ENCODE measurements around the gene B3GAT3. TPM values are rescaled to one million over a fixed set of nuclear protein-coding genes. Genes with fewer than 3 reads are reported as not detected.

Gene B3GAT3
- total RNA-seq, 4 donors from 2014 or later: 23.0 to 33.4 (median 25.1) TPM

DNA sequence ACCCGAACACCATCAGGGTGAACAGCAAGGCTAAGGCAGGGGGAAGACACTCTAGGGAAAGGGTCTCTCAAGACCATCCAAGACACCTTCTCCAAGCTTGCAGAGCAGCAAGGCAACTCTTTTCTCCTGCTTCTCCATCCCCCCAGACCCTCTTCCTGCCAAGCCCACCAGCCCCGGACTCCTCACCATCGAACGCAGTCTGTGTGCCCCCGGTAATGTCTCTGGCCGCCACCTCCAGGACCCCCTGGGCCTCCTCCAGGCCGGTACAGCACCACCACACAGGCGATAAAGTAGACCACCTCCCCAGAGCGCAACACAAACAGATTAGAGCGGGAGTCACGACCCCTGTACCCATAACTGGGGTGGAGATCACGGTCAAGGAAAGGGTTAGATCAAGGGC, 13.0 kb downstream of the B3GAT3 start:
- Histone ChIP-seq H3K36me3 (peaks cover 0 to 9% of the 10 kb centered on the region in 2 donors), H3K4me1 (peaks cover 10 to 21% of the 10 kb centered on the region in 2 donors), H3K9me3 (no peaks in the 10 kb centered on the region), H3K27ac (no peak overlapping the region), H3K27me3 (no peaks in the 10 kb centered on the region), H3K4me3 (replicated peaks in 1 of 3) (no peak overlapping the region)
- no peak for DNase-seq
- TF ChIP-seq, protein P1, sequence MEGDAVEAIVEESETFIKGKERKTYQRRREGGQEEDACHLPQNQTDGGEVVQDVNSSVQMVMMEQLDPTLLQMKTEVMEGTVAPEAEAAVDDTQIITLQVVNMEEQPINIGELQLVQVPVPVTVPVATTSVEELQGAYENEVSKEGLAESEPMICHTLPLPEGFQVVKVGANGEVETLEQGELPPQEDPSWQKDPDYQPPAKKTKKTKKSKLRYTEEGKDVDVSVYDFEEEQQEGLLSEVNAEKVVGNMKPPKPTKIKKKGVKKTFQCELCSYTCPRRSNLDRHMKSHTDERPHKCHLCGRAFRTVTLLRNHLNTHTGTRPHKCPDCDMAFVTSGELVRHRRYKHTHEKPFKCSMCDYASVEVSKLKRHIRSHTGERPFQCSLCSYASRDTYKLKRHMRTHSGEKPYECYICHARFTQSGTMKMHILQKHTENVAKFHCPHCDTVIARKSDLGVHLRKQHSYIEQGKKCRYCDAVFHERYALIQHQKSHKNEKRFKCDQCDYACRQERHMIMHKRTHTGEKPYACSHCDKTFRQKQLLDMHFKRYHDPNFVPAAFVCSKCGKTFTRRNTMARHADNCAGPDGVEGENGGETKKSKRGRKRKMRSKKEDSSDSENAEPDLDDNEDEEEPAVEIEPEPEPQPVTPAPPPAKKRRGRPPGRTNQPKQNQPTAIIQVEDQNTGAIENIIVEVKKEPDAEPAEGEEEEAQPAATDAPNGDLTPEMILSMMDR (IDR thresholded peaks at IDR 0.05): no peak
- TF ChIP-seq POLR2A (IDR thresholded peaks at IDR 0.05): no peak
- intact Hi-C loops (cut with DNase I): no loop called here
- 92 to 93% methylated on average over 12 of the region's 12 CpGs for WGBS, 2 donors

DNA sequence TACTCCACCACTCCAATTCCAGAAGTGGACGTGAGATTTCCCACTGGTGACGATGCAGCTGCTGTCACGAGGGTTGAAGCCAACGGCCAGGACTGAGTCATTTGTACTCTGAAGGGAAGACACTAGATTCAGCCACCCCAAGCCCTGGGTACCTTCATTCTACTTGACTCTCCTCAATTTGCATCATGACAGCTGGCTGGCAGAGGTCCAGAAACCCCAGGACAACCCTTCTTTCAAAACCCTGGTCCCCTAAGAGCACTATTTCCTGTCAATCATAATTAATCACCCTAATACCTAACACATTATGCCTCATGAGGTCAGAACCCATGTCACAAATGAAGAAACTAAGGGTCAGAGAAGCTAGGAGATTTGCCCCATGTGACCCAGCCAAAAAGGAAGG, 14.1 kb downstream of the B3GAT3 start:
- no peak for DNase-seq
- Histone ChIP-seq H3K4me3 (replicated peaks in 1 of 3) (no peak overlapping the region), H3K9me3 (no peaks in the 10 kb centered on the region), H3K27me3 (no peaks in the 10 kb centered on the region), H3K27ac (no peak overlapping the region), H3K36me3 (peaks cover 0 to 9% of the 10 kb centered on the region in 2 donors), H3K4me1 (peaks cover 10 to 12% of the 10 kb centered on the region in 2 donors)
- WGBS, 2 donors: 72 to 85% methylated on average over 4 of the region's 4 CpGs
- no peak for TF ChIP-seq POLR2A (IDR thresholded peaks at IDR 0.05)
- TF ChIP-seq, protein P1 (IDR thresholded peaks at IDR 0.05): no peak
- intact Hi-C loops (cut with DNase I): no loop called here

DNA sequence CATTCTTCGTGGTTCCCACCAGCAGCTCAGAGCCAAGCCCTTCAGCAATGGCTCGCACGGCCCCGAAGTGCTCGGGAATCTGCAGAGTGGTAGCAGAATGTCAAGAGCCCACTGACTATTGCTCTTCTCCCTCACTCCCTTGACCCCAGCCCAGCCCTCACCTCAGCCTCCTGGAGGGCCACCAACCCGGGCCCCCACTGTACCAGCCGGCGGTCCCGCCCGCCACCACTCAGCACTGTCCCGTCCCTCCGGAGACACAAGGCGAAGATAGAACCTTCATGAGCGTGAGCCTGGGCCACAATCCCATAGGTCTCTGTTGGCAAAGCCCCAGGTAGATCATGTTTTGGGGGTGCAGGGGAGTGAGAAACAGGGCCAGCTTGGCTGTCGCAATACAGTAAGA, 15.9 kb downstream of the B3GAT3 start:
- DNase-seq: no peak
- H3K9me3 ChIP-seq: no peaks in the 10 kb centered on the region
- TF ChIP-seq POLR2A (IDR thresholded peaks at IDR 0.05): no peak
- TF ChIP-seq, protein P1 (IDR thresholded peaks at IDR 0.05): no peak
- no peak overlapping the region for H3K4me3 ChIP-seq (replicated peaks in 1 of 3)
- intact Hi-C loops (cut with DNase I): no loop called here
- 91 to 97% methylated on average over 12 to 15 of the region's 15 CpGs for WGBS, 2 donors
- peaks cover 0 to 9% of the 10 kb centered on the region in 2 donors for H3K36me3 ChIP-seq
- no peaks in the 10 kb centered on the region for H3K27me3 ChIP-seq
- H3K4me1 ChIP-seq: peaks cover 3 to 5% of the 10 kb centered on the region in 2 donors
- H3K27ac ChIP-seq: no peak overlapping the region

DNA sequence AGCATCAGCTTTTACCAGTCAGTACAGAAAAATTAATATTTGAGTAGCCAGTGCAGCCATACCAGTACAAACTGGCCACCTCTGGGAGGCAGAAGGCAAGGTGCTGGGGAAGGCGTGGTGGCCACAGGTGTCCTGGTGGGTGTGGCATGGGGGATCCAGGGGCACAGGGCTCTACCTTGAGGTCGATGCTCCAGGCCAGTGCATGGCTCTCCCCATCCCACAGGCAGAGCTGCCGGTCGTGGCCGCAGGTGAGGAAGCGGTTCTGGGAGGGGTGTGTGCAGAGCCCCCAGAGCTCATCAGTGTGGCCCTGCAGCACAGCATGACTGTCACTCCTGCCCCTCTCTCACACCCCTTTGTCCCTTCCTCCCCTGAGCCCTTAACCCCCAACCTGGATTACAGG, 16.3 kb downstream of the B3GAT3 start:
- TF ChIP-seq, protein P1 (IDR thresholded peaks at IDR 0.05): no peak
- no peak for TF ChIP-seq POLR2A (IDR thresholded peaks at IDR 0.05)
- H3K9me3 ChIP-seq: no peaks in the 10 kb centered on the region
- H3K36me3 ChIP-seq: peaks cover 0 to 9% of the 10 kb centered on the region in 2 donors
- peaks cover 3 to 5% of the 10 kb centered on the region in 2 donors for H3K4me1 ChIP-seq
- H3K27ac ChIP-seq: no peak overlapping the region
- WGBS, 2 donors: 79 to 100% methylated on average over 1 to 5 of the region's 6 CpGs
- H3K27me3 ChIP-seq: no peaks in the 10 kb centered on the region
- DNase-seq: no peak
- no peak overlapping the region for H3K4me3 ChIP-seq (replicated peaks in 1 of 3)
- intact Hi-C loops (cut with DNase I): no loop called here

DNA sequence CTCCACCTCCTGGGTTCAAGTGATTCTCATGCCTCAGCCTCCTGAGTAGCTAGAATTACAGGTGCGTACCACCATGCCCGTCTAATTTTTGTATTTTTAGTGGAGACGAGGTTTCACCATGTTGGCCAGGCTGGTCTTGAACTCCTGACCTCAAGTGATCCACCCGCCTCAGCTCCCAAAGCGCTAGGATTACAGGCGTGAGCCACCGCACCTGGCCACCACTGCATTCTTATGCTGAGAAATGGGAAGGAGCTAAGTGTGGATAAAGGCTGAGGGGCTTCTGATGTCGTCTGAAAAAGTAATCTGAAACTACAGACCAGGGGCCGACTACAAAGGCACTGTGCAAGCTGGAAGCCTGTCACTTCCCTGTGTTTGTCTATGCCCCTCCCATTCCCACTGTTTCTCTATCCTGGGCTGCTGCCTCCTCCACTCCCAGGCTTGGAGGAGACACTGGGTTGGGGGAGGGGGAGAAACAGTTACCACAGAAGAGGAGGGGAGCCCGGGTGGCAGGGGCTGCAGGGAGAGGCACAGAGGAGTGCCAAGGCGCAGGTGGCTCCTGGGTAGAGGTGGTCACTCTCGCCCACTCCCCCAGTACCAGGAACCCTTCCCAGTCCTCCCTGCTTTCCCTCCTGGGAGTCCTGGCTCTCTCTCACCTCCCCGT, 17.2 kb downstream of the B3GAT3 start:
- DNase-seq: no peak
- H3K4me1 ChIP-seq: peaks cover 12 to 14% of the 10 kb centered on the region in 2 donors
- TF ChIP-seq, protein P1 (IDR thresholded peaks at IDR 0.05): no peak
- TF ChIP-seq POLR2A (IDR thresholded peaks at IDR 0.05): no peak
- intact Hi-C loops (cut with DNase I): no loop called here
- H3K4me3 ChIP-seq (replicated peaks in 1 of 3): no peak overlapping the region
- no peak overlapping the region for H3K27ac ChIP-seq
- no peaks in the 10 kb centered on the region for H3K27me3 ChIP-seq
- H3K36me3 ChIP-seq: peaks cover 0 to 9% of the 10 kb centered on the region in 2 donors
- H3K9me3 ChIP-seq: no peaks in the 10 kb centered on the region
- WGBS, 2 donors: 88% methylated on average over 10 to 13 of the region's 13 CpGs

All from thyroid gland (tissue), 4 donors.